Bronchial epithelial cell (primary cell): ENCODE measurements around the gene QPCT. TPM values are rescaled to one million over a fixed set of nuclear protein-coding genes. Genes with fewer than 3 reads are reported as not detected.

ENCODE experiments used
- DNase-seq: peaks from one replicate; pipeline ENCODE4 v3.0.0-alpha.2; 2010; ENCODE audit warnings: low read depth
- FAIRE-seq: peaks from 2 replicates; lab custom pipeline; 2011; peaks lifted over from hg19 to GRCh38; lab: Jason Lieb, UNC
- H3K27me3 ChIP-seq: 2 replicates; pipeline ENCODE4 v1.5.1; 2011; ENCODE audit warnings: low read length; ENCODE audit not compliant: control insufficient read depth, insufficient read depth
- H3K36me3 ChIP-seq: 2 replicates; pipeline ENCODE4 v1.5.1; 2011; ENCODE audit warnings: low read length; ENCODE audit not compliant: control insufficient read depth, insufficient read depth
- H3K4me3 ChIP-seq: 2 replicates; pipeline ENCODE4 v1.5.1; 2011; ENCODE audit warnings: mild to moderate bottlenecking, low read depth, low read length, control low read depth
- CTCF ChIP-seq: IDR thresholded peaks from 2 replicates; pipeline ENCODE4 v1.5.1; 2011; ENCODE audit warnings: mild to moderate bottlenecking, moderate library complexity, low read length, control low read depth, inconsistent platforms; ENCODE audit not compliant: insufficient read depth, severe bottlenecking
- total RNA-seq: library from RNA; depleted of rRNA; stranded (reverse); fragments of >200 nt; gene quantifications from 2 replicates; pipeline ENCODE4 v1.2.1, GENCODE V29; 2014

Gene QPCT
- total RNA-seq, 1 donor from 2014 or later: 7.6 TPM

GRCh38 chr2:37323176-37323780 is 21.2 kb upstream of the QPCT start:
- TF ChIP-seq CTCF: no peak
- Histone ChIP-seq H3K36me3 (no peaks in the 10 kb centered on the region), H3K4me3 (peak overlapping the region; percentile 49), H3K27me3 (no peaks in the 10 kb centered on the region)
- peak; percentile 8 for DNase-seq
- no peak for FAIRE-seq

GRCh38 chr2:37323781-37324535 is 20.5 kb upstream of the QPCT start:
- DNase-seq (peak; percentile 45), FAIRE-seq (no peak)
- no peak for TF ChIP-seq CTCF
- H3K27me3 ChIP-seq: no peaks in the 10 kb centered on the region
- H3K36me3 ChIP-seq: no peaks in the 10 kb centered on the region
- H3K4me3 ChIP-seq: peak overlapping the region; percentile 49

- no peaks in the 10 kb centered on the region for H3K36me3 ChIP-seq
- no peaks in the 10 kb centered on the region for H3K27me3 ChIP-seq
- H3K4me3 ChIP-seq: peak overlapping the region; percentile 49
- TF ChIP-seq CTCF: no peak
- no peak for FAIRE-seq
- DNase-seq: peak; percentile 27
These were observed 20.0 kb upstream of the QPCT start for GRCh38 chr2:37324536-37324785.

- TF ChIP-seq CTCF: no peak
- Histone ChIP-seq H3K27me3 (no peaks in the 10 kb centered on the region), H3K4me3 (peak within 1 kb of the TSS; percentile 49), H3K36me3 (no peaks in the 10 kb centered on the region)
- FAIRE-seq: no peak
- peak; percentile 29 for DNase-seq
These were observed 19.4 kb upstream of the QPCT start, which contains the start of gene PRKD3 for GRCh38 chr2:37324786-37325624. Gene PRKD3 (minus strand): TSS chr2:37324833. CDS start chr2:37316524, 8,309 bp downstream.

GRCh38 chr2:37325625-37326071 is 18.8 kb upstream of the QPCT start:
- no peak for TF ChIP-seq CTCF
- Histone ChIP-seq H3K36me3 (no peaks in the 10 kb centered on the region), H3K4me3 (no peak overlapping the region), H3K27me3 (no peaks in the 10 kb centered on the region)
- no peak for FAIRE-seq
- no peak for DNase-seq
